ENCODE data around the gene DTNB.

The DTNB gene

DNA sequence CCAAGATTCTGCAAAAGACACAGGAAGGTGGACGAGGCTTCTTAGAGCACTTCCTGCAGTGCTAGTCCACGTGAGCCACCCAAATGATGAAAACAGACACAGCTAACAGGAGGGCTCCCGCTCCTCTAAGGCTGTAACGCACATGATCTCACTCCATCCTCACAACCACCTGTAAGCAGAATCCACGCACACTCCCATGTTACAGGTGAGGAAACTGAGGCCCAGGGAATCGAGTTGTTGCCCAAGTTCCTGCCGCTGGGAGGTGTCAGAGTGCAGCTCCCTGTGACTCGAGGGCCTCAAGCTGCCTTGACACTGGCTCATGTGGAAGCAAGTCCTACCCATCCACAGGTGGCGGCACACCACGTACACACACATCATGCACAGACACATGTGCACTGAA is 336.1 kb downstream of the DTNB start:
- DNase-seq, result peak; percentile 44

DNA sequence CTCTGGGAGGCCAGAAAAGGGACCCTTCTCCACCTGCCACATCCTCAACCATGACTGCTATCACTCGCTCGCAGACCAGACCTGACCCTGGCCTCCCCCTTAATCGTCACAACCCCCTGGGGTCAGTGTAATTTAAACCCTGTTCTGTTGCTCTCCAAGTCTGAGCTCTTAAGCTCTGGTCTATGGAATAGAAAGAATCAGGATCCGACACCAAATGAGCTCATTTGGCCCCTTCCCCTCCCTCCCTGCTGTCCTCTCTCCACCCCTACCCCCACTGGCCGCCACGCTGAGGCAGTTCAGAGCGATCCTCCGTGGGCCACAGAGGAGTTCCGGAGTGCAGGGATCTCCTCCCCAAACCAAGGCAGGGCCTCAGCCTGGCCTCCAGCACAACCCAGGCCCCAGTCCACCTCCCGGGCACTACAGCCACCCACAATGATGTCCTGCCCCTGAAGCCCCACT is 337.0 kb downstream of the DTNB start:
- DNase-seq, result no peak

GRCh38 chr2:25335971-25336370 is 337.4 kb downstream of the DTNB start:
- DNase-seq, result no peak

DNA sequence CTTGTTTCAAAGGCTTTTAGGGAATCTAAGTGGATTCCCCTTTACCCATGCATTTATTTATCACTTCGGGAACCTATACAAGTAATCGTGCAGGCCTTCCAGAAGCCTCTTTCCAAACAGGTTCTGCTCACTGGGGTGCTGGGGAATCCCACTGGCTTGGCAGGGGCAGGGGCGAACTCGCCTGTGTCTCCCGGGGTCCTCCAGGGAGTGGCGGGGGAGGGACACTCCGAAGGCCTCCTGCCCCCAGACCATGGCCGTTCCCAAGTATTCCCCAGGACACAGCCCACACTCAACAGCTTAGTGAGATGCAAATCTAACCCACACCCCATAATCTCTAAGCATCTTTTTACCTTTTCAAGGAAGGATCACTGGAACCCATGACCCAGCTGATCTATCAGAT is 338.2 kb downstream of the DTNB start:
- no peak for DNase-seq

DNA sequence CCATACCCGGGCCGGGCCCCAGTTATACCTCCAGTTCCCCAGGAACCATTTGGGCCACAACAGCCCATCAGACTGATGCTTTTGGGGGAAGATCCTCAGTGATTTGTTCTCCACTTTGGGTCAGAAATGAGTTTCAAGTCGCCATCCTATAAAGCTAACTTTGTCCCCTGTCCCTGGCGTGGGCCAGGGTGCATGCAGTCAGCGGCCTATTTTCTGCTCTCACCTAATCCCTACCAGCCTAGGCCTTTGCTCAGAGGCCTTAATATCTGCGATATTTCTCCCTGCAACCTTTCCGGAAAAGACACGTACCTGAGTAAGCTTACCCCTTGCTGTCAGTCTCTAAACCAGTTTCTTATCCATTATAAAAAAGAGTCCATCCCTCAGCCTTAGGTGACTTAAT is 338.9 kb downstream of the DTNB start:
- DNase-seq, result no peak

- peak; percentile 49 for DNase-seq
Measured at GRCh38 chr2:25333981-25334380, 339.4 kb downstream of the DTNB start.

GRCh38 chr2:25332571-25332970 is 340.8 kb downstream of the DTNB start:
- no peak for DNase-seq

DNA sequence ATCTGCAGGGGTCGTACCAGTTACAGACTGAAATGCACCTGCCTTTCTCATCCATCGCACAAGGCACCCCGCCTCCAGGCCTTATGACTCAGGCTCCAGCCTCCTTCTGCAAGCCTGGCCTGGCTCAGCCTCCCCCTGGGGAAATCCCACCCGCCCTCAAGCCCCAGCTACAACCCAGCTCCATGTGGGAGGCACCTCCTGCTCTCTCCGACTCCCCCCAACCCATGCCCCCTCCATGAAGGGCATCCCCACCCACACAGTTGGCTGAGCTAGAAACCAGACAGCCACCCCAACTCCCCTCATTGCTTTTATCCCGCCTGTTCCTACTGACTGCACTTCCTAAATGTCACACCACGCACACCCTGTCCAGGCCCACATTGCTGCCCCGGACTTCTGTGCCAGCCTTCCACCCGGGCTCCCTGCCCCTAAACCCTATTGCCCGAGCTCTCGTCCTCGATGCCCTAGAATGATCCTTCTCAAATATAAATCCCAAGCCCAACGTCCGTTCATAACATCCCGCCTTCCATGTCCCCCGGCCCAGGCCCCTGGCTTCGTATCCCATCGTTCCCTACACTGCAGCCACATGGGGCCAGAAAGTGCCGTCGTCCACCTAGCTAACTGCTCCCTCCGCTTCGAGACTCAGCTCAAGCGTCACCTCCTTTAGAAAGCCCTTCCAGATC is 341.6 kb downstream of the DTNB start:
- DNase-seq, result no peak

GRCh38 chr2:25330937-25331336 is 342.4 kb downstream of the DTNB start:
- DNase-seq, result no peak

DNA sequence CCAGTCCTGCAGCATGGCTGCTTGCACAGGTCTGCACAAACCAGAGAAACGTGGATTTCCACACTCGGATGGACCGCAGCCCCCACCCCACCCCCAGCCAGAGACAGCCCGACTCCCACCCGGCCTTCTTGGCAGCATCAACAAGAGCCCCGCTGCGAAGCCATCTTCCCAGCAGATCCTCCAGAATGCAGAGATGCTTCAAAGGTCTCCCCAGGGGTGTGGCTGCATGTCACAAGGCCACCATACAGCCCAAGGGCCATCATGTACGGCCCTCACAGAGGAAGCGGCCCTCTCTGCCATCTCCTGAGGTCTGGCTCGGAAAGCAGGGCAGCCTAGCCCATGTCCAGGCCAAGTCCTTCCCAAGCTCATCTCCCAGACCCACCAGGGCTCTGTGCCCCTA is 343.1 kb downstream of the DTNB start:
- no peak for DNase-seq

DNA sequence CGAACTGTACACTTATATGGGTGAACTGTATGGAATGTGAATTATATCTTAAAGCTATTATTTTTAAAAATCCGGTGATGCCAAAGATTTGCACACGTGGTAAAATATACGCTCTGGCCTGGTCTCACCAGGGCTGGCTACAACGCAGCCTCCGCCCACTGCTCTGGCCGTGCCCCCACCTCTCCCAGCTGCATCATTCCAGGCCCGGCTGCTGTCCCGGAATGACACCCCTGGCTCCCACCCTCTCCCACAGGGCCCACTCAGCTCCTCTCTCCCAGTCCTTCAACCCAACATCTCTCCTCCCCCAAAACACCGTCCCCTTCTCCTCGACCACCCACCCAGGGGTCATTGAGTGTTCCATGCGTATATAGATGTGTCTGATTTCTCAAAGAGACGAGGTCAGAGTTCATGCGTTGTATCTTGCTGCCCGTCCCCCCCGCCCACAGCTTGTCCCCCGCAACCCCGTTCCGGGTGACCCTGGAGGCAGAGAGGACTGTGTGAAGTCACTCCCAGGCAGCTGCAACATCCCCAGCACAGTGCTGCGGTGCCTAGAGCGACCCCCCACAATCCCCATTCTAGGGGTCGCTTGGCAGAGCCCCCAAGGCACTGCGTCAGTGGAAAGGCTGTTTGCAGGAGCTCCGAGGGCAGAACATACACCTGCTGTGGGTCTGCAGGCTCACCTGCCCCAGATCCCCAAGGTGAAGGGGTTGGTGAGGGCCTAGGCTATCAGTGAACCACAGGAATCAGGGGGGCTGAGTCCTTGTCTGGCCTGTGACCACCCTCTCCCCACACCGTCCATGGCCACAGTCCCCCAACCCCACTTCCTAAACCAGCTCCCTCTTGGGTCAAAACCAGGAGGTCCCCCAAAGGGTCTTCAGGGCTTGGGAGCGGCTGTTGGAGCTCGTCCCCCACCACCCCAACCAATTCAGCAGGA is 345.0 kb downstream of the DTNB start:
- no peak for DNase-seq
